NCI-H1092 treated with DMSO at 0.1 percent for 48 hours (cell line): ENCODE measurements around the gene LRRC17.

Experiments
- DNase-seq: peaks from one replicate; lab custom pipeline; 2025; lab: John Stamatoyannopoulos, UW

The LRRC17 gene

DNA sequence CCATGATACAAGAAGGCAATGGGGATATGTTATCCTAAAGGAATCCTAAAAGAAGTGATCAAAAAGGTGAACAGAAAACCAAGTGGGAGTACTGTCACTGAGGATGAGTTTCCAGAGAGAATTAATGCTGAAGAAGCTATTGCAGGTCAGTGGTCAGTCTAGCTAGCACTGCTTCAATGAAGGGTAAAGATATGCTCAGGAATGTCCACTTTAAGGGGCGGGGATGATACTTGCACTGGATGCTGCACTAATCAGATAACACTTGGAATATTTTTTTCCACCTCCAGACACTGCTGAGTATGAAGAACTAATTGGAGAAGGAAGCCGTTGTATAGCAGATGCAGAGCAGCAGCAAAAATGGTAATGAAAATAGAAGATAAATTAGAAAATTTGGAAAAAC, 75.3 kb downstream of the LRRC17 start:
- no peak for DNase-seq

DNA sequence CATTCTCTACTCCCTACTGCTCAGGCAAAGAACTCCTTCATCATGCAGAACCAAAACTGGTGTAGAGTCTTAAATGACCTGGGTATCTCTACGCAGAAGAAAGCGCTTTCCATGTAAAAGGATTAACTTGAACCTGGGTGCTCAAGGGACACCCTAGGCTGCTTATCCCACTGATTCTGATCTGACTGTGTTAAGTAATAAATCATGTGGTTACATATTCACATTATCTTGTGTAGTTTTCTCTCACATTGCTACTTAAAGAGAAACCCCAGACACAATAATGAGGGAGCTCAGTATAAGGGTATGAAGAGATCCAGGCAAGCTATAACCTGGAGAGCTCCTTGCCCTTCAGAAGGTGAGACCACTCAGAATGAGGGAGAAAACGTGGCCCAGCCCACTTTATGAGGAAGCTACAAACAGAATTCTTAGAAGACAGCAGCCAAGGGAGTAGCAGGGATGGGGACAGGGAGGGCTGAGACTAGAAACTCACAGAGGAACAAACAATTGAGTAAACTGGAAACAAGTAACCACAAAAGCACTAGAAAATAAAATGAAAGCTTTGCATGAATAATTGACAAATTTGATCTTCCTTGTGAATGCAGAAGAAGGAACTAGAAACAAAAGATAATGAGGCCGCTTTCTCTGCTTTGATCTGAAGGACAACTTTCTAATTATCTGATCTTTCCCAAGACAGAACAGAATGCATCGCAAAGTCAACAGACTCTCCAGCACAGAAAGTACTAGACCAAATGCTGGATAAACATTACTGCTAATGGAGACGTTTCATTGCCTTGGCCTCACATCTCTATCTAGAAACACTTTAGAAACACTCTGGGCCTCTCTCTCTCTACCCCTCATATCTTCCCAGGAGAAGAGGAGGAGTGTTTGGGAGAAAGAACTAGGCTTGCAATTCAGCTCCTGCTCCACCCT, 76.1 kb downstream of the LRRC17 start:
- no peak for DNase-seq

DNA sequence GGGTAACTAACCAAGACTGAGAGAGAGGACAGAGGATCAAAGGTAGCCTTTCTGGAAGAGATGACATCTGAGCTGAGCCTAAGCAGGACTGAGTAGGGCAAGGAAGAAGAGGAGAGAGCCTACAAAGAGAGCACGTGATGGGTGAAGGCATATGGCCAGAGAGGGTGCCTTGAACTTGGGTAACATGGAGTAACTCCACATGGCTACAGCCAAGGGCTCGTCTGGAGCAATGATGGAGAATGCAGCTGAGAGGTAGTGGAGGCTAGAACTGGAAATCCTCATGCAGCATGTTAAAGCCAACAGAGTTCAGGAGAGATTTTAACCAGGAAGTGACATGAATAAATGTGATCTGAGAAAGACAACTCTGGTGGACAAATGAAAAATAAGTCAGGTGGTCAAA, 77.8 kb downstream of the LRRC17 start:
- no peak for DNase-seq

- DNase-seq: no peak
These were observed 78.3 kb downstream of the LRRC17 start for GRCh38 chr7:102991077-102991539.

DNA sequence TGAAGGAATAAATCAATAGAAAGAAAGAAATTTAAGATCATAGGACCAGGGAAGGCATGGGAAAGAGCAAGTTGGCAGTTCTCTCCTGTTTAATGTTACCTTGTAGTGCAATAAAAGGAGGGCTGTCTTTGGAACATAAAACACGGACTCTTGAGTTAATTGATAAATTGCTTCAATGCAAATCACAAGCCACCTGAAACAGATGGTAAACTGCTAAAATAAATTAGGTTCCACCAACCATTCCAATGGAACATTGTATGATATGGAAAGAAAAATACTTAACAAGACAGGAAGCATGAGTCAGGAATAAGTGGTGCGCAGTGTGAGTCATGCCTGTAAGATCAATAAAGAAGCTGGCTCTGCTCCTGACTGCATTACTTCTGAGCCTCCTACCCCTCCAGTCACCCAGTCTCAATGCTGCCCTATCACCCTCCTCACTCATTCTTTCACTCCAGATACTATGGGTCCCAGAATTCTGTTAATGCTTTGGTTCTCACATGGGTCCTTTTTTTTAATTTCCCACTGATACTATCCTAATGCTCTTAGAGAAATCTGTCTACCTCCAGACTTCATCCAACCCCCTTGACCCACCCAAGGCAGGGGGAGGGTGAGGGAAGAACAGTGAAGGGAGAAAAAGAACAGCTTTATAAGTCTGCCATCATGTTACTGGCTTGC, 78.9 kb downstream of the LRRC17 start:
- no peak for DNase-seq

- DNase-seq: no peak
These were observed 79.7 kb downstream of the LRRC17 start for GRCh38 chr7:102992509-102992937.

DNA sequence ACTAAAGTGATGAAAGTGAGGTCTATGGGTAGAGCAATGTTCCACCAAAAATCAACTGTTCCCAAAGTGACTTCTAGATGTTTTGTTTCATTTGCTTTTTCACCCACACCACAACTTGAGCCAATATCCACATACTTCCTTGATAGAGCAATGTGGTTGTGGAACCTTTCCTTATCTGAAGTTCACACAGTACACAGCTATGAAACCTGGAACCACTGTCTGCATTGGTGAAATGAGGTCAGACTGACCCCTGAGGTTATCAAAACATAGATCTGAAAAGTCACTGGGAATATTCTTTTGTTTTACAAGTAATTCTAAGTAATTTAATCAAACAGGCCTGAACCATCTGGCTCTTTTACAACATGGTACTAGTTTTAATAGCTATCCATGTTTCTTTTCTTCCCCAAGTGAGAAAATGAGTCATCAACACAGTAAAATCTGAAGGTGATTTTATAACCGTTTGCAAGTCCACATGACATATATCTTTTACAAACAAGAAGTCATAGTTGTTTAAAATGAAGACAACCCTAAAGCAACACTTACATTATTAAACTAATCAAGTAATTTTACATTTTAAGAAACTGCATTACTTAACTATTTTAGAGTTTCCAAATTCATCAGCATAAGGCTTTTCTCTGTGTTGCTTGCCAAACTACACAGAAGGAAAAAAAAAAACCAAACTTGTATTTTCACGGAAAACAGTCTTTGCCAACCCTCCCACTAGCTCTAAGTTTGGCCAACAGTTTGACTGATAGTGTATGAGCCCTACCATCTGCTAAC, 80.3 kb downstream of the LRRC17 start:
- DNase-seq: no peak

- DNase-seq: no peak
These were observed 80.9 kb downstream of the LRRC17 start for GRCh38 chr7:102993718-102994029.

DNA sequence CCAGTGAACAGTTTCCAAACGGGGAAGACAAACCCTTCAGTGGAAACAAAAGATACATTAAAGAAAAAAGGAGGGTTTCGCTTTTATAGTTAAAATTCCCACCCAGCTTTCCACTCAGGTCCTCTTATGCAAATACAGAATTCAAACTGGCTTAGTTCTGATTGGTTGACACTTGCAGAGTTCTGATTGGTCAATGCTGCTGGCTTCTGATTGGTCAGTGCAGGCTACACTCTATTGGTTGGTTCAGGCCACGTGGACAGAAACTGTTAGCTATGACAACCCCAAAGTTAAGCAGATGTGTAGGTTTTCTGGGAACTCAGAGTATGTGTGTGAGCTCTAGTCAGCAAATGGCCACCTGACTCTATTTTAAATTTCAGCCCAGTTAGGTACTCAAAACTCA, 81.8 kb downstream of the LRRC17 start:
- DNase-seq: no peak
